ENCODE results near the gene PRKN.

The PRKN gene

DNA sequence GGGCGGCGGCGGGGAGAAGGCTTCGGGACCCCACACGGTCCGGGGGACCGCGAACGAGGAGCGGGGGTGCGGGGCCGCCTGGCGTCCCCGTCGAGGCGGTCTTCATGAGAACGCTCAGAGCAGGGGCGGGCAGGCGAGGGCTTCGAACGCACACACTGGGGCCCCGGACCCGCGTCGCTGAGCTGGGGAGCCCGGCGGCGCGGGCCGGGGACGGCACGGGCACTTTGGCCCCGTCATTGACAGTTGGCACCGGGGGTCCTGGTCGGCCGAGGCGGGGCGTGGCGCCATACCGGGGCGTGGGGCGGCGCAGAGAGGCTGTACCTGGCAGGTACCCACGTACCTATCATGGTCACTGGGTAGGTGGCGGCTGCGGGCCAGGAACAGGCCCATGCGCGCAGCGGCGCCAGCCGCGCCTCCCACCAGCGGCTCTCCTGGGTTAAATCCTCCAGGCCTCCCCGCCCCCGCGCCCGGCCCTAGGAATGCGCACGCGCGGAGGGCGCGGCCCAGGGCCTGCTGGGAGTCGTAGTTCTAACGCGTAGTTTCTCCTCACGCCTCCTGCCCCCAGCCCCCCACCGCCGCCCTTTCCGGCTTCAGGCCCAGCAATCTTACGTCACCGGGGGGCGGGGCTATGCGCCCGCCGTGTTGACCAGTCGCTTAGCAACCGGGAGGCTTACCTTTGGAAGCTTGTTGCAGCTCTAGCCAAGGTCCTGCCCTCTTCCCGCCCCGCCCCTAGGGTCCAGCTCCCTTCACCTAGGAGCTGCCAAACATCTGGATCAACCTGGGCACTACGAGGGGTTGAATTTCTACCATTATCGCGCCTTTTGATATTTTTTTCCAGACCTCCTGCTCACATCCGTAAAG is at the start of gene PRKN, which contains the start of gene PACRG (continued):
- TF ChIP-seq ZNF624 (tag by site-specific recombination; IDR thresholded peaks at IDR 0.05) (no peak), ZNF692 (tag by site-specific recombination; IDR thresholded peaks at IDR 0.05) (peak; percentile 66), ZNF664 (tag by site-specific recombination; IDR thresholded peaks at IDR 0.05) (no peak), ZNF239 (tag by site-specific recombination; IDR thresholded peaks at IDR 0.05) (no peak), ZNF280C (tag by site-specific recombination; IDR thresholded peaks at IDR 0.05) (no peak), ZNF747 (tag by site-specific recombination; IDR thresholded peaks at IDR 0.05) (no peak), PRDM1 (tag by site-specific recombination; IDR thresholded peaks at IDR 0.05) (no peak), ZSCAN5A (tag by site-specific recombination; IDR thresholded peaks at IDR 0.05) (peak; percentile 80; the same call in 1 of the 2 replicates), ZNF621 (tag by site-specific recombination; IDR thresholded peaks at IDR 0.05) (no peak), SCRT2 (tag by site-specific recombination; IDR thresholded peaks at IDR 0.05) (peak; percentile 95), SCRT1 (tag by site-specific recombination; IDR thresholded peaks at IDR 0.05; ENCODE audit: borderline replicate concordance) (no peak), KLF7 (tag by site-specific recombination; IDR thresholded peaks at IDR 0.05; ENCODE audit: borderline replicate concordance) (no peak), ZNF791 (tag by site-specific recombination; IDR thresholded peaks at IDR 0.05) (no peak), PRDM2 (tag by site-specific recombination; IDR thresholded peaks at IDR 0.05; ENCODE audit: borderline replicate concordance) (no peak), WT1 (tag by site-specific recombination; IDR thresholded peaks at IDR 0.05) (0 out of 2 replicates have a peak, but pooled peaks have one; percentile 41), ZNF555 (tag by site-specific recombination; conservative IDR thresholded peaks at IDR 0.05) (no peak), ZNF174 (tag by site-specific recombination; IDR thresholded peaks at IDR 0.05) (no peak), KLF17 (tag by site-specific recombination; IDR thresholded peaks at IDR 0.05) (0 out of 2 replicates have a peak, but pooled peaks have one; percentile 56), ZNF155 (tag by site-specific recombination; IDR thresholded peaks at IDR 0.05) (no peak), REST (tag by site-specific recombination; IDR thresholded peaks at IDR 0.05) (no peak), ZNF473 (tag by site-specific recombination; IDR thresholded peaks at IDR 0.05) (no peak)
- TF ChIP-seq, protein P1, sequence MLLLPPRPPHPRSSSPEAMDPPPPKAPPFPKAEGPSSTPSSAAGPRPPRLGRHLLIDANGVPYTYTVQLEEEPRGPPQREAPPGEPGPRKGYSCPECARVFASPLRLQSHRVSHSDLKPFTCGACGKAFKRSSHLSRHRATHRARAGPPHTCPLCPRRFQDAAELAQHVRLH (tag by site-specific recombination; IDR thresholded peaks at IDR 0.05), result no peak
